Erythroblast (primary cell): ENCODE results near the gene PMPCA.

Source experiments
- GATA1 ChIP-seq: IDR thresholded peaks from 2 replicates; pipeline ENCODE4 v1.6.1; 2011; ENCODE audit warnings: low read depth, mild to moderate bottlenecking, control low read depth, low read length, moderate library complexity
- POLR2A ChIP-seq: IDR thresholded peaks from 2 replicates; pipeline ENCODE4 v1.6.1; 2011; ENCODE audit warnings: mild to moderate bottlenecking, low read length

- TF ChIP-seq POLR2A (no peak), GATA1 (no peak)
These were observed 62.3 kb downstream of the PMPCA start for GRCh38 chr9:136472640-136473353.
